GM10266 (cell line): Measurements from ENCODE around the gene FBXO45.
A peak's percentile ranks its signal among the peaks of the same experiment; 100 is the strongest.
"Not testable (repeated sequence)": the region's sequence is repeated elsewhere in the genome, so short reads cannot be mapped to it uniquely, and the experiment has no call there.

ENCODE experiments used
- DNase-seq: peaks from one replicate; pipeline ENCODE4 v3.0.0; 2012; ENCODE audit errors: extremely low spot score
- CTCF ChIP-seq: IDR thresholded peaks from 2 replicates; pipeline ENCODE4 v1.5.1; 2012; ENCODE audit warnings: mild to moderate bottlenecking, low read depth; ENCODE audit not compliant: control insufficient read depth, insufficient read depth; ENCODE audit errors: missing control alignments

Gene FBXO45, protein sequence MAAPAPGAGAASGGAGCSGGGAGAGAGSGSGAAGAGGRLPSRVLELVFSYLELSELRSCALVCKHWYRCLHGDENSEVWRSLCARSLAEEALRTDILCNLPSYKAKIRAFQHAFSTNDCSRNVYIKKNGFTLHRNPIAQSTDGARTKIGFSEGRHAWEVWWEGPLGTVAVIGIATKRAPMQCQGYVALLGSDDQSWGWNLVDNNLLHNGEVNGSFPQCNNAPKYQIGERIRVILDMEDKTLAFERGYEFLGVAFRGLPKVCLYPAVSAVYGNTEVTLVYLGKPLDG

DNA sequence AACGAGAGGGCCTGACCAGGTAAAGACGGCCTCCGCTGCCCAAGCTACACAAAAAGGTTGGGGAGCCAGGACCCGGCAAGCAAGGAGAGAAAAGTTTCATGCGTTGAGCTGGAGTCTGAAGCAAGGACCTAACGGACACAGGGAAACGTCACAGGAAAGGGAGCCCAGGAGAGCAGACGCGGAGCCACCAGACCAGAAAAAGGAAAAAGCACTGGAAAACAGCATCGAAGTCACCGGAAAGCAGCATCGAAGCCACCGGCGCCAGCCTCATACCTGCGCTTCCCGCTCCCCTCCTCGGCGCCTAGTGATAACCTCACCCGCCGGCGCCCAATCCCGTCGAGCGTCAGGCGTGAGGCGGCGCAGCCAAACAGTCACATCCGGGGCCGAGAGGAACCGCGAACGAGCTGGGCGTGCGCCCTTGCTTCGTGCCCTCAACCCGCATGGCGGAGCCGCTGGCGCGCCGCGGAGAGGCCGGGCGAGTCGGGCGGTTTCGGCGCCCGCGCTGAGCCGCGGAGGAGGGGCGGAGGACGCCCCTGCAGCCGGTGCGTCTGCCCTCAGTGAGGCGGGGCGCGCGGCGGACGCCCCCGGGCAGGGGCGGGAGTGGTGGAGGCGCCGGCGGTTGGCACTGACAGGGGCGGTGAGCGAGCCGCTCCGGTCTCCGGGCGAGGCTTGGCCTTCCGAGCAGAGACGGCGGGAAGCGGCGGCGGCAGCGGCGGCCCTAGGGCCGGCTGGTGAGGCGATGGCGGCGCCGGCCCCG lies at the start of gene FBXO45, which contains the start of gene WDR53:
Gene FBXO45 (plus strand): TSS at position 415 of the 757 bp plus-strand sequence. CDS start 325 bp downstream, at position 740.
Gene WDR53 (minus strand): TSS at position 309 of the 757 bp plus-strand sequence. CDS start 7,079 bp downstream, outside the sequence.
- peak; percentile 4 for TF ChIP-seq CTCF
- DNase-seq = peak; percentile 99

DNA sequence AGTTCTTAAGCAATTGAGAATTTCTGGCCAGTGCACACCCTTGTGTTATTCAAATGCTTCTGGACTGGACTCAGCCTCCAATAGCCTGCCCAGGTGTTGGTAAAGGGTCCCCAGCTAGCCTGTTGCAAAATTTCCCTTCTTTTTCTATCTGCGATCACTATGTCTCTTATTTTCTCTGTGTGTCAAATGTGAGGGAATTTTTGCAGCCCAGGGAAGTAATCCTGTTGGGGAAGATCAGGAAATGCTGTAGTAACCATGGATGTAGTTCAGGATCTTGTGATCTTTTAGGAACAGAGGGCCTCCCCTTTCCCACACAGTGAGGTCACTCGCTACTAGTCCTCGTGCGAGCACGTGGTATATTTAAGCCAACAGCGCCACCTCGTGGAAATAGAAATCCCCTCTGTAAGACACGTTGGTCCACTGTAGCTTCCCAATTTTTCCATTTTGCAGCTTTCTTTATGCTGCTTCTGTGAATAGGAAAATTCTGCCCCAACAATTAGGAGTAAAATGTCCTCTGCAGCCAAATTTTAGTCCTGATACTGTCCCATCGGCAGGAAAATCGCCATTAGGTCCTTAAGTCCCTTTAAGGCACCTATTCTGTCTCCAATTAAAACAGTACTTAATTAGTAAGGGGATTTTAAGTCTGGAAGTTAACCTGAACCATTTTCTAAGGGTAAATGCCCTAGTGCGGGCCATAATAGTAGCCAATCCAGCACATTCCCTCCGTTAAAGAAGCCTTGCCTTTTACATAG lies 49.3 kb upstream of the FBXO45 start:
- TF ChIP-seq CTCF = peak; percentile 55
- peak; percentile 48 for DNase-seq

- no peak for DNase-seq
- no peak for TF ChIP-seq CTCF
Measured at GRCh38 chr3:196519718-196520082, 48.8 kb upstream of the FBXO45 start.

- DNase-seq = not testable (repeated sequence)
Measured at GRCh38 chr3:196521291-196521690, 47.2 kb upstream of the FBXO45 start.

GRCh38 chr3:196523841-196524240 lies 44.6 kb upstream of the FBXO45 start:
- DNase-seq = no peak
- TF ChIP-seq CTCF = no peak

GRCh38 chr3:196524527-196524926 lies 43.9 kb upstream of the FBXO45 start:
- peak; percentile 29 for TF ChIP-seq CTCF
- DNase-seq = no peak

GRCh38 chr3:196525141-196525540 lies 43.3 kb upstream of the FBXO45 start:
- no peak for TF ChIP-seq CTCF
- no peak for DNase-seq
